IMR-90 (cell line): ENCODE data around the gene MICU1. TPM values are rescaled to one million over a fixed set of nuclear protein-coding genes. Genes with fewer than 3 reads are reported as not detected.

Experiments
- ATAC-seq: fragments of 200-7000 bp; cut with Tn5 transposase; 2 replicates; pipeline ENCODE4 v1.9.1; 2020; ENCODE audit warnings: low read depth, mild to moderate bottlenecking, moderate library complexity
- BruUV-seq: library from RNA; stranded (reverse); fragments of 400-500 nt; replicated peaks from 2 replicates; lab custom pipeline; 2021; lab: Mats Ljungman, UMichigan
- CTCF ChIA-PET: fragments of 300-600 bp; formaldehyde crosslinking; extraction: SDS; loops from one replicate; lab custom pipeline; 2021; ENCODE audit warnings: antibody characterized with exemption; lab: Yijun Ruan, JAX
- POLR2A ChIA-PET: fragments of 300-600 bp; sonication (Branson Sonifier 250); formaldehyde crosslinking; loops from one replicate; lab custom pipeline; 2022; ENCODE audit warnings: antibody characterized with exemption; ENCODE audit not compliant: unreplicated experiment; lab: Charles Lee
- DNase-seq: peaks from one replicate; pipeline ENCODE4 v3.0.0; 2013
- H2AFZ ChIP-seq: replicated peaks from 2 replicates; pipeline ENCODE3; 2013; ENCODE audit warnings: low read length, mild to moderate bottlenecking; ENCODE audit not compliant: poor library complexity
- H2AK5ac ChIP-seq: 2 replicates; pipeline ENCODE4 v1.6.1; 2013; ENCODE audit warnings: low read depth, low read length, inconsistent platforms
- H2AK9ac ChIP-seq: replicated peaks from 2 replicates; pipeline ENCODE3; 2013; ENCODE audit warnings: mild to moderate bottlenecking, low read depth, low read length, moderate library complexity; ENCODE audit not compliant: poor library complexity
- H2BK120ac ChIP-seq: 2 replicates; pipeline ENCODE4 v1.6.1; 2013; ENCODE audit warnings: low read depth, low read length, inconsistent platforms
- H2BK15ac ChIP-seq: 3 replicates; pipeline ENCODE4 v1.6.1; 2013; ENCODE audit warnings: low read depth, low read length, inconsistent platforms
- H2BK20ac ChIP-seq: 2 replicates; pipeline ENCODE4 v1.6.1; 2013; ENCODE audit warnings: low read depth, mild to moderate bottlenecking, inconsistent platforms, low read length, moderate library complexity
- H2BK5ac ChIP-seq: 2 replicates; pipeline ENCODE4 v1.6.1; 2013; ENCODE audit warnings: mild to moderate bottlenecking, low read depth, low read length, inconsistent platforms; ENCODE audit not compliant: poor library complexity, severe bottlenecking
- H3K14ac ChIP-seq: replicated peaks from 2 replicates; pipeline ENCODE4 v1.6.1; 2013; ENCODE audit warnings: low read depth, low read length, inconsistent platforms
- H3K18ac ChIP-seq: 2 replicates; pipeline ENCODE4 v1.6.1; 2013; ENCODE audit warnings: low read depth, low read length, control low read depth
- H3K23ac ChIP-seq: 2 replicates; pipeline ENCODE4 v1.6.1; 2013; ENCODE audit warnings: low read depth, low read length, inconsistent platforms
- H3K27ac ChIP-seq: 2 replicates; pipeline ENCODE4 v1.5.1; 2013; ENCODE audit warnings: mild to moderate bottlenecking, control low read depth, low read length; ENCODE audit not compliant: insufficient read depth
- H3K27me3 ChIP-seq: 2 replicates; pipeline ENCODE4 v1.6.1; 2013; ENCODE audit warnings: low read length; ENCODE audit not compliant: control insufficient read depth, insufficient read depth
- H3K36me3 ChIP-seq: 2 replicates; pipeline ENCODE4 v1.6.1; 2013; ENCODE audit warnings: low read length, mixed read lengths; ENCODE audit not compliant: control insufficient read depth, insufficient read depth
- H3K4ac ChIP-seq: 2 replicates; pipeline ENCODE4 v1.6.1; 2013; ENCODE audit warnings: low read depth, low read length, inconsistent platforms
- H3K4me1 ChIP-seq: 2 replicates; pipeline ENCODE4 v1.6.1; 2013; ENCODE audit warnings: low read length, mixed read lengths; ENCODE audit not compliant: control insufficient read depth, insufficient read depth
- H3K4me2 ChIP-seq: 2 replicates; pipeline ENCODE4 v1.6.1; 2013; ENCODE audit warnings: low read depth, mild to moderate bottlenecking, control low read depth, low read length, moderate library complexity
- H3K4me3 ChIP-seq: 2 replicates; pipeline ENCODE4 v1.5.1; 2013; ENCODE audit warnings: low read depth, mild to moderate bottlenecking, control low read depth, low read length, moderate library complexity; ENCODE audit not compliant: insufficient read depth
- H3K56ac ChIP-seq: 2 replicates; pipeline ENCODE4 v1.6.1; 2013; ENCODE audit warnings: low read length, inconsistent platforms; ENCODE audit not compliant: insufficient read depth; ENCODE audit errors: extremely low read depth
- H3K79me1 ChIP-seq, 2 experiments: 2 replicates each; pipeline ENCODE4 v1.6.1; 2013; ENCODE audit warnings: low read length in 2 of 2, inconsistent platforms in 1 of 2, low read depth in 1 of 2
- H3K9ac ChIP-seq: 2 replicates; pipeline ENCODE4 v1.6.1; 2013; ENCODE audit warnings: low read depth, low read length, control low read depth
- H3K9me1 ChIP-seq: 2 replicates; pipeline ENCODE4 v1.6.1; 2013; ENCODE audit warnings: low read length, inconsistent platforms; ENCODE audit not compliant: insufficient read depth
- H3K9me3 ChIP-seq: 2 replicates; pipeline ENCODE4 v1.6.1; 2013; ENCODE audit warnings: low read length; ENCODE audit not compliant: control insufficient read depth, insufficient read depth
- H4K20me1 ChIP-seq: 2 replicates; pipeline ENCODE4 v1.6.1; 2013; ENCODE audit warnings: low read length, inconsistent platforms; ENCODE audit not compliant: insufficient read depth
- H4K5ac ChIP-seq: 2 replicates; pipeline ENCODE4 v1.6.1; 2013; ENCODE audit warnings: mild to moderate bottlenecking, low read depth, low read length, control low read depth
- H4K8ac ChIP-seq, 2 experiments: 2 replicates each; pipeline ENCODE4 v1.6.1; 2013; ENCODE audit warnings: low read depth in 2 of 2, low read length in 2 of 2, control low read depth in 1 of 2, inconsistent platforms in 1 of 2
- H4K91ac ChIP-seq: 2 replicates; pipeline ENCODE4 v1.6.1; 2013; ENCODE audit warnings: low read depth, low read length, inconsistent platforms; ENCODE audit not compliant: insufficient read depth
- BHLHE40 ChIP-seq: fragments of 150-350 bp; IDR thresholded peaks from 2 replicates; pipeline ENCODE4 v1.6.1; 2016; ENCODE audit warnings: mild to moderate bottlenecking, low read depth, low read length
- CHD1 ChIP-seq: IDR thresholded peaks from 2 replicates; pipeline ENCODE4 v1.6.1; 2012; ENCODE audit warnings: low read depth, low read length, improper control_type of control experiment
- FOS ChIP-seq: fragments of 150-350 bp; IDR thresholded peaks from 2 replicates; pipeline ENCODE4 v1.6.1; 2016; ENCODE audit warnings: low read depth, low read length
- MAFK ChIP-seq: IDR thresholded peaks from 2 replicates; pipeline ENCODE4 v1.6.1; 2012; ENCODE audit warnings: low read depth, low read length, improper control_type of control experiment
- MXI1 ChIP-seq: IDR thresholded peaks from 2 replicates; pipeline ENCODE4 v1.6.1; 2012; ENCODE audit warnings: low read depth, mild to moderate bottlenecking, low read length, moderate library complexity, borderline replicate concordance
- NFE2L2 ChIP-seq: fragments of 150-350 bp; IDR thresholded peaks from 2 replicates; pipeline ENCODE4 v1.6.1; 2016; ENCODE audit warnings: low read depth, mild to moderate bottlenecking, low read length
- POLR2A ChIP-seq: IDR thresholded peaks from 2 replicates; pipeline ENCODE4 v1.6.1; 2012; ENCODE audit warnings: mild to moderate bottlenecking, low read depth, low read length
- RAD21 ChIP-seq: IDR thresholded peaks from 2 replicates; pipeline ENCODE4 v1.6.1; 2012; ENCODE audit warnings: low read length, improper control_type of control experiment
- RFX5 ChIP-seq: IDR thresholded peaks from 2 replicates; pipeline ENCODE4 v1.8.0; 2012; ENCODE audit warnings: low read depth, mild to moderate bottlenecking, low read length, moderate library complexity
- SMC3 ChIP-seq: fragments of 150-350 bp; IDR thresholded peaks from 2 replicates; pipeline ENCODE4 v1.6.1; 2016; ENCODE audit warnings: low read depth, mild to moderate bottlenecking, antibody characterized with exemption, low read length, moderate library complexity
- WGBS, 2 experiments: methylation state at CpG; one replicate each; pipeline versions ENCODE4 v1.1.5 to v1.1.7; 2013; ENCODE audit warnings: missing lambda C conversion rate in 2 of 2; ENCODE audit not compliant: insufficient read length in 1 of 2; ENCODE audit errors: extremely low coverage in 2 of 2; 5-methylcytosine and 5-hydroxymethylcytosine counted together
- dilution Hi-C: fragments of 300-500 bp; cut with HindIII; formaldehyde crosslinking; loops from one replicate; pipeline ENCODE4 v1.14.3; 2018; ENCODE audit warnings: low sequenced_read_pairs; ENCODE audit not compliant: unreplicated experiment
- in situ Hi-C: fragments of 300-500 bp; cut with MboI; formaldehyde crosslinking; loops from 3 replicates; pipeline ENCODE4 v1.14.3; 2019; ENCODE audit warnings: low sequenced_read_pairs, inconsistent platforms, mixed read lengths
- intact Hi-C: fragments of 100-400 bp; cut with micrococcal nuclease; formaldehyde crosslinking; loops from 2 replicates; pipeline ENCODE4 v1.10.0; 2022
- polyA plus RNA-seq, 3 experiments: library from polyadenylated mRNA; depleted of rRNA; stranded (reverse); fragments of >200 nt; gene quantifications; 2 replicates each; pipeline ENCODE4 v1.2.3, GENCODE V29; 2012; ENCODE audit warnings: low replicate concordance in 1 of 3
- total RNA-seq: library from RNA; depleted of rRNA; stranded (reverse); fragments of >200 nt; gene quantifications from 2 replicates; pipeline ENCODE4 v1.2.3, GENCODE V29; 2012
- TF ChIP-seq, protein P1 (sequence below): fragments of 150-350 bp; IDR thresholded peaks from 2 replicates; pipeline ENCODE4 v1.6.1; 2017; ENCODE audit warnings: mild to moderate bottlenecking, antibody characterized with exemption, low read length, low read depth
- TF ChIP-seq, protein P2 (sequence below): fragments of 150-350 bp; IDR thresholded peaks from 2 replicates; pipeline ENCODE4 v1.6.1; 2016; ENCODE audit warnings: low read depth, mild to moderate bottlenecking, low read length, moderate library complexity, borderline replicate concordance

Gene MICU1
- total and polyA plus RNA-seq, 2 of the 4 experiments (the other 2 are of a cell fraction): 43.6 to 44.7 TPM

DNA sequence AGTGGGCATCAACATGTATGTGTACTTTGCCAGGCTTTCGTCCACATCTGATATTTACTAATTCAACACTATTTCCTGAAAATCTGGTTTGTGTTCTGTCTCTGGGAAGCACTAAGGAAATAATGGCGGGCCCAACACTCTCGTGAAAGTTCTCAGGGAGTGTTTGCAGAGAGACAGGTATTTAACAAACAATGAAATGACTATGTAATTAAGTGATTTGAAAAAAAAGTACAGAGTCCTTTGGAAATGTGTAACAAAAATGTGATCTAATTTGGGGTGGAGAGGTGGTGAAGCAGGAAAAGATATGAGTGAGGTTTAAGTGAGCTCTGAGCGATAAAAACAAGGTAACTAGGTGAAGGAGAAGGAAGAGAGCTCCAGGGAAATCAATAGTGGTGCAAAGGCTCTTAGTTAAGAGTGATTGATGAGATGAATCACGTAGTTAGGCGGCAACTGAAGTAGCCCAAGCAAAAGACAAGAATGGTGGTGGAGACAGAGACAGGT is 175.9 kb downstream of the MICU1 start:
- H3K56ac ChIP-seq: no peak overlapping the region
- H2AK5ac ChIP-seq: no peak overlapping the region
- H2BK120ac ChIP-seq: no peak overlapping the region
- dilution Hi-C loops (no loop called here), intact Hi-C loops (no loop called here), in situ Hi-C loops (no loop called here)
- no peak overlapping the region for H3K9ac ChIP-seq
- DNase-seq (no peak), ATAC-seq (no peak)
- TF ChIP-seq NFE2L2 (no peak), FOS (no peak), RFX5 (no peak), MAFK (no peak), RAD21 (no peak), CHD1 (no peak), SMC3 (no peak), BHLHE40 (no peak), MXI1 (no peak), POLR2A (no peak)
- TF ChIP-seq, protein P1, sequence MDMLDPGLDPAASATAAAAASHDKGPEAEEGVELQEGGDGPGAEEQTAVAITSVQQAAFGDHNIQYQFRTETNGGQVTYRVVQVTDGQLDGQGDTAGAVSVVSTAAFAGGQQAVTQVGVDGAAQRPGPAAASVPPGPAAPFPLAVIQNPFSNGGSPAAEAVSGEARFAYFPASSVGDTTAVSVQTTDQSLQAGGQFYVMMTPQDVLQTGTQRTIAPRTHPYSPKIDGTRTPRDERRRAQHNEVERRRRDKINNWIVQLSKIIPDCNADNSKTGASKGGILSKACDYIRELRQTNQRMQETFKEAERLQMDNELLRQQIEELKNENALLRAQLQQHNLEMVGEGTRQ: no peak
- TF ChIP-seq, protein P2, sequence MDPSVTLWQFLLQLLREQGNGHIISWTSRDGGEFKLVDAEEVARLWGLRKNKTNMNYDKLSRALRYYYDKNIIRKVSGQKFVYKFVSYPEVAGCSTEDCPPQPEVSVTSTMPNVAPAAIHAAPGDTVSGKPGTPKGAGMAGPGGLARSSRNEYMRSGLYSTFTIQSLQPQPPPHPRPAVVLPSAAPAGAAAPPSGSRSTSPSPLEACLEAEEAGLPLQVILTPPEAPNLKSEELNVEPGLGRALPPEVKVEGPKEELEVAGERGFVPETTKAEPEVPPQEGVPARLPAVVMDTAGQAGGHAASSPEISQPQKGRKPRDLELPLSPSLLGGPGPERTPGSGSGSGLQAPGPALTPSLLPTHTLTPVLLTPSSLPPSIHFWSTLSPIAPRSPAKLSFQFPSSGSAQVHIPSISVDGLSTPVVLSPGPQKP: no peak
- H3K4me2 ChIP-seq: no peak overlapping the region
- no peak overlapping the region for H3K4me3 ChIP-seq
- H2BK15ac ChIP-seq: no peak overlapping the region
- no peak overlapping the region for H2BK20ac ChIP-seq
- WGBS, 2 experiments: 80% methylated on average over 3 of the region's 6 CpGs; no CpG with 5 or more reads in 1 of the 2 experiments
- no peak overlapping the region for H2AFZ ChIP-seq
- H3K36me3 ChIP-seq: no peaks in the 10 kb centered on the region
- no peaks in the 10 kb centered on the region for H4K20me1 ChIP-seq
- H2AK9ac ChIP-seq: no peak overlapping the region
- POLR2A ChIA-PET: no interaction called here
- H4K91ac ChIP-seq: no peak overlapping the region
- no peak overlapping the region for H3K4ac ChIP-seq
- H3K14ac ChIP-seq: no peak overlapping the region
- H4K8ac ChIP-seq: no peak overlapping the region
- CTCF ChIA-PET: no interaction called here
- H3K9me1 ChIP-seq: no peaks in the 10 kb centered on the region
- H3K9me3 ChIP-seq: no peaks in the 10 kb centered on the region
- H3K27me3 ChIP-seq: no peaks in the 10 kb centered on the region
- no peaks in the 10 kb centered on the region; a peak in 1 of 4 replicates for H3K79me1 ChIP-seq
- peaks cover 3% of the 10 kb centered on the region for H3K4me1 ChIP-seq
- H2BK5ac ChIP-seq: no peak overlapping the region
- H4K5ac ChIP-seq: no peak overlapping the region
- no peak overlapping the region for H3K18ac ChIP-seq
- no TSS peak for BruUV-seq
- H3K23ac ChIP-seq: no peak overlapping the region
- H3K27ac ChIP-seq: no peak overlapping the region
